PC-3 (cell line): ENCODE data around the gene MEIOSIN.

Experiments used
- EZH2 ChIP-seq: fragments of 300-600 bp; sonication (generic); IDR thresholded peaks from one replicate; pipeline ENCODE4 v1.6.1; 2017; ENCODE audit warnings: antibody characterized with exemption, mild to moderate bottlenecking, low read length; ENCODE audit not compliant: unreplicated experiment
- TF ChIP-seq, protein P1 (sequence below): fragments of 300-600 bp; sonication (generic); conservative IDR thresholded peaks from 2 replicates; pipeline ENCODE4 v1.5.1; 2017; ENCODE audit warnings: antibody characterized with exemption, low read depth, mild to moderate bottlenecking, low read length

DNA sequence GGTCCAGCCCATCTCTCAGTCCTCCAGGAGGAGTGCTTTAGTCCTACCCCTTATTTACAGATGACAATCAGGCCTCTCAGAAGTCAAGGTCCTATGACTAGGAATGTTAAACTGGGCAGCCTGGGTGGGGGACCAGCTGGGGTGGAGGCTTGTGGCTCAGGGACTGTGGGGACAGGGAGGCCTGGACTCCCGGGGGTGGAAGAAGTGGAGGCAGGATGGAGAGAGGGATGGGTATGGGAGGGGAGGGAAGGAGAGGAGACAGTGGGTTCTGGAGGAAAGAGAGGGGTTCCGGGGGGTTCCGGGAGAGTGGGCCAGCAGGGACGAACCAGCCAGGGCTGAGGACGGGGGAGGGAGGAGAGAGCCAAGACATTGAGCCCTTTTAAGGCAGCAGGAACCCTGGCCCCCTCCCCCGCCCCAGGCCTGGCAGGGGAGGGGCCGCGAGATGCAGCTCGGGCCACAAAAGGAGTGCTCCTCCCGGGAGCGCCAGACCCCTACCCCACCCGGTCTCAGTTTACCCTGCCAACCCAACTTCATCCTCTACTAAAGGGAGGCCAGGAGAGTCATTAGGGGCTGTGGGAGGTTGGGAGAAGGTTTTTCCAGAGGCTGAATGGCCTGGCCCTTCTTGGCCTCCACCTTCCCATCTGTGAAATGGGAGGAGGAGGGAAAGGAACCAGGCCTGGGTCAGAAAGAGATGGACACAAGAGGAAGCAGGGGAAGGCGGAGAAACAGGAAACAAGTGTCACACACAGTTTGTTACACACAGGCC, 47.4 kb downstream of the MEIOSIN start:
- no peak for TF ChIP-seq EZH2
- TF ChIP-seq, protein P1, sequence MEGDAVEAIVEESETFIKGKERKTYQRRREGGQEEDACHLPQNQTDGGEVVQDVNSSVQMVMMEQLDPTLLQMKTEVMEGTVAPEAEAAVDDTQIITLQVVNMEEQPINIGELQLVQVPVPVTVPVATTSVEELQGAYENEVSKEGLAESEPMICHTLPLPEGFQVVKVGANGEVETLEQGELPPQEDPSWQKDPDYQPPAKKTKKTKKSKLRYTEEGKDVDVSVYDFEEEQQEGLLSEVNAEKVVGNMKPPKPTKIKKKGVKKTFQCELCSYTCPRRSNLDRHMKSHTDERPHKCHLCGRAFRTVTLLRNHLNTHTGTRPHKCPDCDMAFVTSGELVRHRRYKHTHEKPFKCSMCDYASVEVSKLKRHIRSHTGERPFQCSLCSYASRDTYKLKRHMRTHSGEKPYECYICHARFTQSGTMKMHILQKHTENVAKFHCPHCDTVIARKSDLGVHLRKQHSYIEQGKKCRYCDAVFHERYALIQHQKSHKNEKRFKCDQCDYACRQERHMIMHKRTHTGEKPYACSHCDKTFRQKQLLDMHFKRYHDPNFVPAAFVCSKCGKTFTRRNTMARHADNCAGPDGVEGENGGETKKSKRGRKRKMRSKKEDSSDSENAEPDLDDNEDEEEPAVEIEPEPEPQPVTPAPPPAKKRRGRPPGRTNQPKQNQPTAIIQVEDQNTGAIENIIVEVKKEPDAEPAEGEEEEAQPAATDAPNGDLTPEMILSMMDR: no peak
